Type B pancreatic cell (in vitro differentiated cells): ENCODE data around the gene CCL5. TPM values are rescaled to one million over a fixed set of nuclear protein-coding genes. Genes with fewer than 3 reads are reported as not detected.

Experiments
- DNase-seq: peaks from one replicate; pipeline ENCODE4 v3.0.0; 2021; ENCODE audit warnings: mixed read lengths; ENCODE audit not compliant: unreplicated experiment; ENCODE audit errors: extremely low spot score
- H3K27ac Mint-ChIP-seq: 2 replicates; pipeline ENCODE4 v1.8.0; 2021; ENCODE audit warnings: mild to moderate bottlenecking, mixed read lengths
- H3K27me3 Mint-ChIP-seq: 2 replicates; pipeline ENCODE4 v1.8.0; 2021; ENCODE audit warnings: mixed read lengths
- H3K36me3 Mint-ChIP-seq: 2 replicates; pipeline ENCODE4 v1.8.0; 2021; ENCODE audit warnings: mixed read lengths
- H3K4me1 Mint-ChIP-seq: one replicate; pipeline ENCODE4 v1.8.0; 2021; ENCODE audit warnings: mixed read lengths; ENCODE audit not compliant: unreplicated experiment
- H3K4me3 Mint-ChIP-seq: 2 replicates; pipeline ENCODE4 v1.8.0; 2021; ENCODE audit warnings: mild to moderate bottlenecking, mixed read lengths
- H3K9me3 Mint-ChIP-seq: 2 replicates; pipeline ENCODE4 v1.8.0; 2021; ENCODE audit warnings: mixed read lengths
- CTCF ChIP-seq: fragments of 200-600 bp; sonication (generic); conservative IDR thresholded peaks from 2 replicates; pipeline ENCODE4 v1.5.0; 2021; ENCODE audit warnings: antibody characterized with exemption, mild to moderate bottlenecking
- total RNA-seq: library from RNA; stranded (reverse); gene quantifications from 2 replicates; pipeline ENCODE4 v1.2.1, GENCODE V29; 2021; ENCODE audit warnings: low replicate concordance

Gene CCL5
- total RNA-seq, 1 donor from 2014 or later = not detected

- Mint-ChIP-seq H3K9me3 (no peaks in the 10 kb centered on the region), H3K36me3 (no peaks in the 10 kb centered on the region)
Measured at GRCh38 chr17:35895636-35896587, 15.8 kb upstream of the CCL5 start.

GRCh38 chr17:35894206-35894605, 14.0 kb upstream of the CCL5 start:
- Mint-ChIP-seq H3K27me3 (no peaks in the 10 kb centered on the region), H3K4me3 (no peak overlapping the region), H3K27ac (no peak overlapping the region), H3K9me3 (no peaks in the 10 kb centered on the region), H3K4me1 (peaks cover 30% of the 10 kb centered on the region), H3K36me3 (no peaks in the 10 kb centered on the region)
- DNase-seq = no peak
- TF ChIP-seq CTCF = no peak

More at GRCh38 chr17:35895636-35896587, 15.8 kb upstream of the CCL5 start:
- DNase-seq = no peak
- Mint-ChIP-seq H3K27ac (no peak overlapping the region), H3K4me3 (no peak overlapping the region), H3K4me1 (peaks cover 30% of the 10 kb centered on the region), H3K27me3 (peaks cover 3% of the 10 kb centered on the region)
- TF ChIP-seq CTCF = no peak

- DNase-seq = no peak
- Mint-ChIP-seq H3K4me1 (peaks cover 35% of the 10 kb centered on the region), H3K27me3 (no peaks in the 10 kb centered on the region), H3K9me3 (no peaks in the 10 kb centered on the region), H3K4me3 (no peak overlapping the region), H3K36me3 (no peaks in the 10 kb centered on the region), H3K27ac (no peak overlapping the region)
- no peak for TF ChIP-seq CTCF
Measured at GRCh38 chr17:35893751-35894150, 13.6 kb upstream of the CCL5 start.

- Mint-ChIP-seq H3K27ac (no peak overlapping the region), H3K4me3 (no peak overlapping the region), H3K4me1 (peaks cover 39% of the 10 kb centered on the region)
Measured at GRCh38 chr17:35892091-35893035, 12.2 kb upstream of the CCL5 start.

More at GRCh38 chr17:35892091-35893035, 12.2 kb upstream of the CCL5 start:
- no peaks in the 10 kb centered on the region for H3K36me3 Mint-ChIP-seq
- DNase-seq = no peak
- TF ChIP-seq CTCF = no peak
- no peaks in the 10 kb centered on the region for H3K9me3 Mint-ChIP-seq
- H3K27me3 Mint-ChIP-seq = no peaks in the 10 kb centered on the region
